Spleen (tissue), 11 donors: ENCODE results near the gene TTC12. TPM values are rescaled to one million over a fixed set of nuclear protein-coding genes. Genes with fewer than 3 reads are reported as not detected.

Experiments
- DNase-seq: peaks from one replicate; pipeline ENCODE4 v3.0.0-alpha.2; 2020
- H3K27ac ChIP-seq, 8 donors: fragments of 200-600 bp; sonication (generic) in 7 of 8; 1 replicate in 4 of 8; 2 replicates in 4 of 8; pipeline versions ENCODE4 v1.5.0 to v1.8.0; 2016 to 2021; ENCODE audit warnings: inconsistent platforms in 4 of 8, mild to moderate bottlenecking in 4 of 8, moderate library complexity in 1 of 8
- H3K27me3 ChIP-seq, 7 donors: fragments of 200-600 bp; sonication (generic) in 6 of 7; replicated peaks in 1 of 7; 1 replicate in 4 of 7; 2 replicates in 3 of 7; pipeline versions ENCODE4 v1.5.0 to v1.8.0; 2016 to 2021; ENCODE audit warnings: inconsistent platforms in 3 of 7, mild to moderate bottlenecking in 1 of 7
- H3K36me3 ChIP-seq, 6 donors: fragments of 200-600 bp; sonication (generic) in 5 of 6; 1 replicate in 4 of 6; 2 replicates in 2 of 6; pipeline versions ENCODE4 v1.5.0 to v1.8.0; 2016 to 2021; ENCODE audit warnings: inconsistent platforms in 2 of 6
- H3K4me1 ChIP-seq, 6 donors: fragments of 200-600 bp; sonication (generic) in 5 of 6; 1 replicate in 3 of 6; 2 replicates in 3 of 6; pipeline versions ENCODE4 v1.5.0 to v1.8.0; 2016 to 2021; ENCODE audit warnings: inconsistent platforms in 3 of 6
- H3K4me3 ChIP-seq, 8 donors: fragments of 200-600 bp; sonication (generic) in 7 of 8; 1 replicate in 4 of 8; 2 replicates in 4 of 8; pipeline versions ENCODE4 v1.5.0 to v1.8.0; 2016 to 2021; ENCODE audit warnings: inconsistent platforms in 4 of 8, mild to moderate bottlenecking in 4 of 8, moderate library complexity in 2 of 8
- H3K9me3 ChIP-seq, 8 donors: fragments of 200-600 bp; sonication (generic) in 7 of 8; 1 replicate in 4 of 8; 2 replicates in 4 of 8; pipeline versions ENCODE4 v1.5.0 to v1.8.0; 2016 to 2021; ENCODE audit warnings: inconsistent platforms in 4 of 8
- CTCF ChIP-seq, 11 experiments: fragments of 200-600 bp in 7 of 11; fragments of 450-650 bp in 4 of 11; sonication (generic) in 4 of 11; IDR thresholded peaks in 8 of 11; conservative IDR thresholded peaks in 3 of 11; 1 replicate in 7 of 11; 2 replicates in 4 of 11; pipeline versions ENCODE4 v1.4.0 to v1.8.0; 2016 to 2021; ENCODE audit warnings: antibody characterized with exemption in 11 of 11, inconsistent platforms in 4 of 11, mild to moderate bottlenecking in 1 of 11
- POLR2A ChIP-seq, 3 donors: fragments of 450-650 bp; IDR thresholded peaks; one replicate each; pipeline ENCODE4 v1.5.1; 2017; ENCODE audit warnings: antibody characterized with exemption in 3 of 3, mild to moderate bottlenecking in 1 of 3
- POLR2AphosphoS5 ChIP-seq, 3 donors: sonication (generic); formaldehyde crosslinking; IDR thresholded peaks; one replicate each; pipeline ENCODE4 v1.5.1; 2017; ENCODE audit warnings: antibody characterized with exemption in 3 of 3
- WGBS, 5 donors: extraction: QIAGEN DNeasy Blood & Tissue Kit in 3 of 5; methylation state at CpG; one replicate each; pipeline versions ENCODE4 v1.1.5 to v1.1.7; 2013 to 2018; 5-methylcytosine and 5-hydroxymethylcytosine counted together
- intact Hi-C: fragments of 100-400 bp; cut with DNase I; formaldehyde crosslinking; loops from one replicate; pipeline ENCODE4 v1.15.0; 2023; ENCODE audit warnings: low total_unique reads
- polyA plus RNA-seq, 3 donors: library from polyadenylated mRNA; stranded (reverse); fragments of 200-250 nt; gene quantifications; one replicate each; pipeline ENCODE4 v1.2.1, GENCODE V29; 2013
- total RNA-seq, 7 donors: library from RNA; depleted of rRNA in 3 of 7; stranded (reverse); fragments of >200 nt in 3 of 7; fragmentation: NEBNext Ultra II Directional in 4 of 7; extraction: Animal tissue kit (Norgen Biotek cat#: 25700) in 4 of 7; gene quantifications; one replicate each; pipeline versions ENCODE4 v1.1.0 to v1.2.1, GENCODE V29; 2016 to 2021
- donor health status: healthy with polysubstance abuse.
- donor health status: DM: no; HTN: no; CAD: no; lungs with moderate emphysema.
- donor health status: DM: no; HTN: no; CAD: no.
- donor health status: Bipolar disorder and iron deficiency.
- donor health status: healthy.
- donor health status: DM: no; HTN: no; CAD: no.
- donor health status: DM: yes; HTN: yes; CAD: no.

Gene TTC12
- total and polyA plus RNA-seq, 10 donors, result 4.2 to 29.8 (median 14.4) TPM

DNA sequence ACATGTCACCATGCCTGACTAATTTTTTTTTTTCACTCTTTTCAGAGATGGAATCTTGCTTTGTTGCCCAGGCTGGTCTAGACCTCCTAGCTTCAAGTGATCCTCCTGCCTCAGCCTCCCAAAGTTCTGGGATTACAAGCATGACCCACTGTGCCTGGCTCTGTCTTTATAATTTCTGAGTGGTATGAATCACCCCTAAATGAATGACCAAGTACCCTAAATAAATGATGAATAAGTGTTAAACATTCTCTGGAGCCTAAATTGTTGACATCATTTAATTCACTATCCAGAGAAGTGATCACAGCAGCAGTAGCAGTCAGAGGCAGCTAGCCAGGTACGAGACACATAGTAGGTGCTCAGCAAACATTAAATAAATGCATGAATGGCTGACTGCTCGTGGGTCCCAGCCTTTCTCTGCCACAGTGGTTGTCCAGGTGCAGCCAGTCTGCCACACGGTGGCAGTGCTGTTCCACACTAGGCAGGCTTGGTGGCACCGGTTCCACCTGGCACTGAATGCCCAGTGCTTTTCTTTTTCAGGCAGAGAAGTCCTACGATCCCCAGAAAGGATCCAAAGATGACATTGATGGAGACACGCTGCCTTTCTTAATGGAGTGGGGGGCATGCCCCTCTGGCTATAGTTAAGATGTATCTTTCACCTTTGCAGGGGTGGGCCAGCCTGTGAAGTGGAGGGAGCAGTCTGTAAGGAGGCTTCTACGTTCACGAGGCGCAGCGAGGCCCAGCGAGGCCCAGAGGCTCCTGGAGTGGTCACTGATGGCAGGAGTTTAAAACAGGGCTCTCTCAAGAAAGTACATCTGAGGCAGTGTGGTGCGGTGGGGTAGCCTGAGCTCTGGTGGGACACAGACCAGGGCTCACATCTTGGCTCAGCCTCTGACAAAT lies 8.7 kb upstream of the TTC12 start:
- WGBS, 5 donors, result 41 to 50% (median 47%) methylated on average over 10 to 12 of the region's 12 CpGs
- no peaks in the 10 kb centered on the region for H3K27me3 ChIP-seq
- H3K4me1 ChIP-seq, result peaks cover 0 to 8% (median 0%) of the 10 kb centered on the region in 6 donors
- no peaks in the 10 kb centered on the region for H3K9me3 ChIP-seq
- intact Hi-C loops, result loop anchor here (5.0 to 10.0 kb wide), 2 partner anchors 227 to 489 kb away; no protein-coding TSS in a partner anchor
- H3K4me3 ChIP-seq, result no peak overlapping the region
- no peak overlapping the region for H3K27ac ChIP-seq
- no peaks in the 10 kb centered on the region for H3K36me3 ChIP-seq
- TF ChIP-seq CTCF (IDR thresholded peaks at IDR 0.05 in 8 of 11, conservative IDR thresholded peaks at IDR 0.05 in 3 of 11), result peak; percentile 58 to 89 (median 86)
- no peak for TF ChIP-seq POLR2A (IDR thresholded peaks at IDR 0.05)
- DNase-seq, result peak; percentile 91

DNA sequence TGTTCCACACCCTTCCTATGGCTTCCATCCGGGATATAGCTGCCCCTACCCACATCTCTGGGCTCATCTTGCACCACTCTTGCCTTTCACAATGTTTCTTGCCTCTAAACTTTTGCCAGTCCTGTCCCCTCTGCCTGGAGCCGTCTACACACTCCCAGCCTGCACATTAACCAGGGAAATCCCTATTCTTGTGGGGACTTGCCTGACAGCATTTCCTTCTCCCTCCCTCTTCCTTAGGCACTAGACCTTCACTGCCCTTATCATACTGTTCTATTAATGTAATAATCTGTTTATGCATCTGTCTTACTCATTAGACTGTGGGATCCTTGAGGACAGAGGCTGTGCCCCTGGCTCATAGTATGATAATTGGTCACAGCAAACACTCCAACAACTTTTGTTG lies 5.8 kb upstream of the TTC12 start:
- Histone ChIP-seq H3K27me3 (no peaks in the 10 kb centered on the region), H3K9me3 (no peaks in the 10 kb centered on the region), H3K27ac (no peak overlapping the region), H3K4me3 (no peak overlapping the region), H3K4me1 (peaks cover 0 to 13% (median 2%) of the 10 kb centered on the region in 6 donors), H3K36me3 (no peaks in the 10 kb centered on the region)
- no peak for DNase-seq
- WGBS, 5 donors, result 45 to 70% (median 60%) methylated on average over 2 of the region's 2 CpGs
- intact Hi-C loops, result loop anchor here (5.0 to 10.0 kb wide), 2 partner anchors 224 to 486 kb away; no protein-coding TSS in a partner anchor
- TF ChIP-seq POLR2AphosphoS5 (IDR thresholded peaks at IDR 0.05) (no peak), CTCF (IDR thresholded peaks at IDR 0.05 in 8 of 11, conservative IDR thresholded peaks at IDR 0.05 in 3 of 11) (no peak), POLR2A (IDR thresholded peaks at IDR 0.05) (no peak)

GRCh38 chr11:113311536-113311935 lies 2.8 kb upstream of the TTC12 start:
- no peak overlapping the region for H3K4me3 ChIP-seq
- no peaks in the 10 kb centered on the region for H3K9me3 ChIP-seq
- peaks cover 6 to 28% (median 16%) of the 10 kb centered on the region in 6 donors for H3K4me1 ChIP-seq
- intact Hi-C loops, result no loop called here
- no peaks in the 10 kb centered on the region for H3K36me3 ChIP-seq
- 86 to 100% (median 90%) methylated on average over 1 of the region's 1 CpG for WGBS, 5 donors
- TF ChIP-seq CTCF (IDR thresholded peaks at IDR 0.05 in 8 of 11, conservative IDR thresholded peaks at IDR 0.05 in 3 of 11) (no peak), POLR2A (IDR thresholded peaks at IDR 0.05) (no peak), POLR2AphosphoS5 (IDR thresholded peaks at IDR 0.05) (no peak)
- H3K27me3 ChIP-seq, result no peaks in the 10 kb centered on the region
- no peak for DNase-seq
- H3K27ac ChIP-seq, result no peak overlapping the region

DNA sequence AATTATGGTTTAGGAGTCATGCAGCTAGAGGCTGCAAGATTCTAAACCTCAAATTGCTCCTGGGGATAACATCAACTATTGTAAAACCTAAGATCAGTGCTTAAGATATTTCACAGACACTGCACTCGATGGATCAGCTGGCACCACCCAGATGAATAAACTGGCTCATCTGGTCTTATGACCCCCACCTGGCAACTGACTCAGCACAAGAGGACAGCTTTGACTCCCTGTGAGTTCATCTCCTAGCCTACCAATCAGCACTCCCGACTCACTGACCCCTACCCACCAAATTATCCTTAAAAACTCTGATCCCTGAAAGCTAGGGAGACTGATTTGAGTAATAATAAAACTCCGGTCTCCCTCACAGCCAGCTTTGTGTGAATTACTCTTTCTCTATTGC lies 782 bp upstream of the TTC12 start:
- Histone ChIP-seq H3K27me3 (no peaks in the 10 kb centered on the region), H3K9me3 (no peaks in the 10 kb centered on the region), H3K4me3 (peak overlapping the region in 4 of 8 donors; percentile 75 to 97 (median 82)), H3K27ac (peak overlapping the region in 5 of 8 donors; percentile 86 to 92 (median 89)), H3K36me3 (peaks cover 0 to 21% (median 2%) of the 10 kb centered on the region in 6 donors), H3K4me1 (peaks cover 6 to 28% (median 16%) of the 10 kb centered on the region in 6 donors)
- 88 to 96% (median 96%) methylated on average over 3 of the region's 3 CpGs for WGBS, 5 donors
- intact Hi-C loops, result no loop called here
- no peak for DNase-seq
- TF ChIP-seq POLR2AphosphoS5 (IDR thresholded peaks at IDR 0.05), result no peak
- TF ChIP-seq CTCF (IDR thresholded peaks at IDR 0.05 in 8 of 11, conservative IDR thresholded peaks at IDR 0.05 in 3 of 11), result no peak
- no peak for TF ChIP-seq POLR2A (IDR thresholded peaks at IDR 0.05)
